NOMO-1 (cell line): ENCODE data around the gene TSPAN19.
"Not testable (repeated sequence)": the region's sequence is repeated elsewhere in the genome, so short reads cannot be mapped to it uniquely, and the experiment has no call there.

Source experiments
- DNase-seq, 2 experiments: peaks; one replicate each; lab custom pipeline; 2025; ENCODE audit not compliant: unreplicated experiment in 2 of 2; lab: John Stamatoyannopoulos, UW

TSPAN19 gene

GRCh38 chr12:85036234-85036707 is at the start of gene TSPAN19, which contains the start of gene LRRIQ1:
TSPAN19 (minus strand) TSS chr12:85036277; CDS start chr12:85029946, 6,331 bp downstream.
LRRIQ1 (plus strand) TSS chr12:85036351; CDS start chr12:85038177, 1,826 bp downstream.
- DNase-seq = no peak

GRCh38 chr12:85085066-85085465 is 49.0 kb upstream of the TSPAN19 start:
- no peak for DNase-seq

GRCh38 chr12:85076688-85077430 is 40.8 kb upstream of the TSPAN19 start:
- peak; percentile 7 to 46 for DNase-seq

GRCh38 chr12:85072826-85073225 is 36.7 kb upstream of the TSPAN19 start:
- no peak for DNase-seq

- DNase-seq = no peak
These were observed 29.9 kb upstream of the TSPAN19 start for GRCh38 chr12:85065837-85066482.

- peak in 1 of 2 experiments; percentile 69 for DNase-seq
These were observed 24.8 kb upstream of the TSPAN19 start for GRCh38 chr12:85060916-85061315.

GRCh38 chr12:85059594-85059993 is 23.5 kb upstream of the TSPAN19 start:
- DNase-seq = no peak

- peak in 1 of 2 experiments; percentile 14 for DNase-seq
These were observed 22.3 kb upstream of the TSPAN19 start for GRCh38 chr12:85058339-85058738.

- DNase-seq = peak; percentile 17 to 29
These were observed 21.4 kb upstream of the TSPAN19 start for GRCh38 chr12:85057370-85057963.

GRCh38 chr12:85043829-85044228 is 7.8 kb upstream of the TSPAN19 start:
- DNase-seq = no peak

GRCh38 chr12:85041395-85041794 is 5.3 kb upstream of the TSPAN19 start:
- DNase-seq = no peak

- no peak for DNase-seq
These were observed 656 bp upstream of the TSPAN19 start for GRCh38 chr12:85036733-85037132.

GRCh38 chr12:85029456-85029855 is 6.6 kb downstream of the TSPAN19 start:
- DNase-seq = peak in 1 of 2 experiments; percentile 14

GRCh38 chr12:85018098-85018497 is 18.0 kb downstream of the TSPAN19 start:
- DNase-seq = no peak

- DNase-seq = no peak
These were observed 18.5 kb downstream of the TSPAN19 start for GRCh38 chr12:85017618-85018017.

- DNase-seq = no peak
These were observed 18.9 kb downstream of the TSPAN19 start for GRCh38 chr12:85017133-85017532.

- no peak for DNase-seq
These were observed 19.7 kb downstream of the TSPAN19 start for GRCh38 chr12:85016413-85016812.

- DNase-seq = no peak
These were observed 28.2 kb downstream of the TSPAN19 start for GRCh38 chr12:85007836-85008235.

GRCh38 chr12:85006206-85006605 is 29.9 kb downstream of the TSPAN19 start:
- DNase-seq = no peak

GRCh38 chr12:85005615-85006014 is 30.5 kb downstream of the TSPAN19 start:
- DNase-seq = no peak

GRCh38 chr12:85005047-85005446 is 31.0 kb downstream of the TSPAN19 start:
- DNase-seq = not testable (repeated sequence)
